ENCODE data around the gene PIAS1.

GRCh38 chr15:68197170-68197492, 143.0 kb downstream of the PIAS1 start:
- TF ChIP-seq CTCF (IDR thresholded peaks at IDR 0.05) (no peak), POLR2A (IDR thresholded peaks at IDR 0.05) (no peak)
